NCI-H524 treated with DMSO at 0.1 percent for 48 hours (cell line): ENCODE results near the gene CNTROB.

Experiments used
- DNase-seq: peaks from one replicate; lab custom pipeline; 2025; lab: John Stamatoyannopoulos, UW

Gene CNTROB

DNA sequence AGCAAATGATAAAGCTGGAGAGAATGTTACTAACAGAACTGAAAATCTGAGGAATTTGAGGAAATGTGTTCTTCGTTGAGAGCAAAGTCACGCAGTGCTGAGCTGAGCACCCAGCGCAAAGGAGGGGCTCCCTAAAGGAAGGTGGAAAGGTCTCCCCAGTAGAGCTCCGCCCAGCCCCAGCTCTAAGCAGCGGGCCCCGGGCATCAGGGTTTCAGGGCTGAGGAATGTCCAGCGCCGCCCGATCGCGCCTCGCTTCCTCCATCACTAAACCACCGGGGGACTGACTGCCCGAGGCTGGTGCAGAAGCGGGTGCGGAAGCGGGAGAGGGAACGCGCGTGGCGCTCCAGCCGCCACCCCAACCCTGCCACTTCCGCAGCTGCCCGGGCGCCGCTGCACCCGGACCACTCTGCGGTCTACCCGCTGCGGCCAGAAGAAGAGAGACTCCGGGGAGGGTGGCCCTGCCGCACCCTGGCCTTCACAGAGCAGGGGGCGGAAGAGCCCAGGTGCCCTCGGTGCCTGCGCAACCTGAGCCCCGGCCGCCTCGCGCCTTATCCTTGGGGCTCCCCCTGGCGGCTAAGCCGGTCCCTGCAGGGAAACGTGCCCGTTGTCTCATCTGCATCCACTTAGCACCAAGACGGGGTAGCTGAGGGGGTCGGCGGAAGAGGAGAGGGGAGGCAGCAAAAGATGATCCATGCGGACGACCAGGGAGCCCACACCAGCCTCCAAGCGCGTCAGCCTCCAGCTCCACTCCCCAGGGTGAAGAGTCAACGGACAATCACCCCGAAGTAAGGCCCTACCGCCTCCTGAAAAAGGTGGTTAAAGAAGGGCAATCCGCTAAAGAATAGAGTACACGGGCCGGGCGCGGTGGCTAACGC, 58.0 kb downstream of the CNTROB start:
- no peak for DNase-seq

DNA sequence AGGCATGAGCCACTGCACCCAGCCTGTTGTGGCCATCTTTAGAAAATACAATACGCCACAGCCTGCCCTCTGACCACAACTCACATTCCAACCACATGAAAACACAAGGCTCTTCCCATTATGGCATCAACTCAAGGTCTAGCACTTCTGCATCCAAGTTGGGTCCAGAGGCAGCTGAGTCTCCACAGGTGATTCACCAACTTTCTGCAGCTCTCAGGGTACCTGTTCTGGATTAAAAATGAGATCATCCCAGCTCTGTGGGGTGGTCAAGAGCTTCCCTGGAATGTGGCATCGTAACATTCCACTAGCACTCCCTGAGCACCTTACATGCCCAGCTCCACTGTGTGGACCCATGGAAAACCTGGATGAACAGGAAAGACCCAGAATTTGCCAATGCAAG, 60.5 kb downstream of the CNTROB start:
- DNase-seq = no peak

DNA sequence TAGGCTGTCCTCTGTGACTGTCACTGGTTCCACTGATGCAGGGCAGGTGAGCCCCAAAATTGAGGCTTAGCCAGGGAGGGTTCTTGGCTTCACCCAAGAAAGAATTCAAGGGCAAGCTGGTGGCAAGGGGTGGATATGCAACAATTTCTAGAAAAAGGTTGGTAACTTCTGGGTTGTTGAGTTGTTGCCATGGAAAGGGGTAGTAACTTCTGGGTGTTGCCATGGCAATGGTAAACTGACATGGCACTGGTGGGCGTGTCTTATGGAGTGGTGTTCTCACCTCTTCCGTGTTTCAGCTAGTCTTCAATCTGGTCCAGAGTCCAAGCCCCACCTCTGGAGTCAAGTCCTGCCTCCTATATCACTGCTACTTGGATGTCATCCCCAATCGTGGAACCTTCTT, 60.9 kb downstream of the CNTROB start:
- no peak for DNase-seq

GRCh38 chr17:7993972-7994589, 62.1 kb downstream of the CNTROB start:
- no peak for DNase-seq

GRCh38 chr17:7995724-7996123, 63.7 kb downstream of the CNTROB start:
- DNase-seq = no peak

GRCh38 chr17:7997186-7997585, 65.2 kb downstream of the CNTROB start:
- no peak for DNase-seq
